Measurements from ENCODE around the gene SSR3.

The SSR3 gene

DNA sequence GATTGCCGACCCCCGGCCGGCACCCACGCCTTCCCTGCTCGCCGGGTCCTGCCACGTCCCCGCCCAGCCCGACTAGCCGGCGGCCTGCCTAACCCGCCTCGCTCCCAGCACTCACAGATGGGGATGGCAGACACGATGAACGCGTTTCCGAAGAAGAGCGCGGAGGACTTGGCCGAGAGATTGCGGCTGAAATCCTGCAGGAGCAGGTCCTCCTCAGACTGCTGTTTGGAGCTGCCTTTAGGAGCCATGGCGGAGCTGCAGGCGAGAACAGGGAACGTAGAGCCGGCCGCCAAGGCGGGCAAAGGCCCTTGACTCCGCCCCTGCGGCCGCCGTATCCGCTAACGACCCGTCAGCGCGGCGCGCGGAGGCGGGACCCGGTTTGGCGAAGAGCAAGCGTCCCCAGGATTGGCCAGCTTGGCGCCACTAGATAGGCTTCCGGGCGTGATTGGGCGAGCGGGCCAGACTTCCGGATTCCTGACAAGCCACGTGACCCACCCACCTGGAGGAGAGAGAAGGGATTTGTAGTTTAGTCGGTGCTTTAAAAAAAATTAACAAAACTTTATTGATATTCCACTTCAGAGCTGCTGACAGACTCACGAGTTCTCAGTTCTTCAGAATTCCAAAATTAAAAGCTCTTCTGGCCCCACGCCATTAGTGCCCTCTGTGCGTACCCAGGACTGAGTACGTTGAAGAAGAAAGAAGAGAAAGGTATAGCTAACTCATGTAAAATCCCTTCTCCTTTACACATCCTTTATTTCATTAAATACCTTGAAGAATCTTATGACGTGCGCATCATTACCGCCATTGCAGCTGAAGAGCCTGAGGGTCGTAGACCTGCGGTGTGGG is at the start of gene SSR3 (continued):
- TF ChIP-seq, protein P1, sequence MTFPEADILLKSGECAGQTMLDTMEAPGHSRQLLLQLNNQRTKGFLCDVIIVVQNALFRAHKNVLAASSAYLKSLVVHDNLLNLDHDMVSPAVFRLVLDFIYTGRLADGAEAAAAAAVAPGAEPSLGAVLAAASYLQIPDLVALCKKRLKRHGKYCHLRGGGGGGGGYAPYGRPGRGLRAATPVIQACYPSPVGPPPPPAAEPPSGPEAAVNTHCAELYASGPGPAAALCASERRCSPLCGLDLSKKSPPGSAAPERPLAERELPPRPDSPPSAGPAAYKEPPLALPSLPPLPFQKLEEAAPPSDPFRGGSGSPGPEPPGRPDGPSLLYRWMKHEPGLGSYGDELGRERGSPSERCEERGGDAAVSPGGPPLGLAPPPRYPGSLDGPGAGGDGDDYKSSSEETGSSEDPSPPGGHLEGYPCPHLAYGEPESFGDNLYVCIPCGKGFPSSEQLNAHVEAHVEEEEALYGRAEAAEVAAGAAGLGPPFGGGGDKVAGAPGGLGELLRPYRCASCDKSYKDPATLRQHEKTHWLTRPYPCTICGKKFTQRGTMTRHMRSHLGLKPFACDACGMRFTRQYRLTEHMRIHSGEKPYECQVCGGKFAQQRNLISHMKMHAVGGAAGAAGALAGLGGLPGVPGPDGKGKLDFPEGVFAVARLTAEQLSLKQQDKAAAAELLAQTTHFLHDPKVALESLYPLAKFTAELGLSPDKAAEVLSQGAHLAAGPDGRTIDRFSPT (tag by site-specific recombination; IDR thresholded peaks at IDR 0.05): no peak
- TF ChIP-seq ZNF10 (tag by site-specific recombination; IDR thresholded peaks at IDR 0.05): no peak
- TF ChIP-seq GFI1B (tag by site-specific recombination; IDR thresholded peaks at IDR 0.05): no peak
- no peak for TF ChIP-seq WT1 (tag by site-specific recombination; IDR thresholded peaks at IDR 0.05)
- TF ChIP-seq, protein P2, sequence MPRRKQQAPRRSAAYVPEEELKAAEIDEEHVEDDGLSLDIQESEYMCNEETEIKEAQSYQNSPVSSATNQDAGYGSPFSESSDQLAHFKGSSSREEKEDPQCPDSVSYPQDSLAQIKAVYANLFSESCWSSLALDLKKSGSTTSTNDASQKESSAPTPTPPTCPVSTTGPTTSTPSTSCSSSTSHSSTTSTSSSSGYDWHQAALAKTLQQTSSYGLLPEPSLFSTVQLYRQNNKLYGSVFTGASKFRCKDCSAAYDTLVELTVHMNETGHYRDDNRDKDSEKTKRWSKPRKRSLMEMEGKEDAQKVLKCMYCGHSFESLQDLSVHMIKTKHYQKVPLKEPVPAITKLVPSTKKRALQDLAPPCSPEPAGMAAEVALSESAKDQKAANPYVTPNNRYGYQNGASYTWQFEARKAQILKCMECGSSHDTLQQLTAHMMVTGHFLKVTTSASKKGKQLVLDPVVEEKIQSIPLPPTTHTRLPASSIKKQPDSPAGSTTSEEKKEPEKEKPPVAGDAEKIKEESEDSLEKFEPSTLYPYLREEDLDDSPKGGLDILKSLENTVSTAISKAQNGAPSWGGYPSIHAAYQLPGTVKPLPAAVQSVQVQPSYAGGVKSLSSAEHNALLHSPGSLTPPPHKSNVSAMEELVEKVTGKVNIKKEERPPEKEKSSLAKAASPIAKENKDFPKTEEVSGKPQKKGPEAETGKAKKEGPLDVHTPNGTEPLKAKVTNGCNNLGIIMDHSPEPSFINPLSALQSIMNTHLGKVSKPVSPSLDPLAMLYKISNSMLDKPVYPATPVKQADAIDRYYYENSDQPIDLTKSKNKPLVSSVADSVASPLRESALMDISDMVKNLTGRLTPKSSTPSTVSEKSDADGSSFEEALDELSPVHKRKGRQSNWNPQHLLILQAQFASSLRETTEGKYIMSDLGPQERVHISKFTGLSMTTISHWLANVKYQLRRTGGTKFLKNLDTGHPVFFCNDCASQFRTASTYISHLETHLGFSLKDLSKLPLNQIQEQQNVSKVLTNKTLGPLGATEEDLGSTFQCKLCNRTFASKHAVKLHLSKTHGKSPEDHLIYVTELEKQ (tag by site-specific recombination; IDR thresholded peaks at IDR 0.05; ENCODE audit: borderline replicate concordance): no peak
- no peak for TF ChIP-seq ZNF792 (tag by site-specific recombination; IDR thresholded peaks at IDR 0.05)
- no peak for TF ChIP-seq GLIS1 (tag by site-specific recombination; IDR thresholded peaks at IDR 0.05)
- peak; percentile 75 for TF ChIP-seq KLF8 (tag by site-specific recombination; IDR thresholded peaks at IDR 0.05)
- TF ChIP-seq, protein P3, sequence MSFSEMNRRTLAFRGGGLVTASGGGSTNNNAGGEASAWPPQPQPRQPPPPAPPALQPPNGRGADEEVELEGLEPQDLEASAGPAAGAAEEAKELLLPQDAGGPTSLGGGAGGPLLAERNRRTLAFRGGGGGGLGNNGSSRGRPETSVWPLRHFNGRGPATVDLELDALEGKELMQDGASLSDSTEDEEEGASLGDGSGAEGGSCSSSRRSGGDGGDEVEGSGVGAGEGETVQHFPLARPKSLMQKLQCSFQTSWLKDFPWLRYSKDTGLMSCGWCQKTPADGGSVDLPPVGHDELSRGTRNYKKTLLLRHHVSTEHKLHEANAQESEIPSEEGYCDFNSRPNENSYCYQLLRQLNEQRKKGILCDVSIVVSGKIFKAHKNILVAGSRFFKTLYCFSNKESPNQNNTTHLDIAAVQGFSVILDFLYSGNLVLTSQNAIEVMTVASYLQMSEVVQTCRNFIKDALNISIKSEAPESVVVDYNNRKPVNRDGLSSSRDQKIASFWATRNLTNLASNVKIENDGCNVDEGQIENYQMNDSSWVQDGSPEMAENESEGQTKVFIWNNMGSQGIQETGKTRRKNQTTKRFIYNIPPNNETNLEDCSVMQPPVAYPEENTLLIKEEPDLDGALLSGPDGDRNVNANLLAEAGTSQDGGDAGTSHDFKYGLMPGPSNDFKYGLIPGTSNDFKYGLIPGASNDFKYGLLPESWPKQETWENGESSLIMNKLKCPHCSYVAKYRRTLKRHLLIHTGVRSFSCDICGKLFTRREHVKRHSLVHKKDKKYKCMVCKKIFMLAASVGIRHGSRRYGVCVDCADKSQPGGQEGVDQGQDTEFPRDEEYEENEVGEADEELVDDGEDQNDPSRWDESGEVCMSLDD (tag by site-specific recombination; IDR thresholded peaks at IDR 0.05): no peak
- TF ChIP-seq ZNF600 (tag by site-specific recombination; IDR thresholded peaks at IDR 0.05): peak; percentile 47
- TF ChIP-seq, protein P4, sequence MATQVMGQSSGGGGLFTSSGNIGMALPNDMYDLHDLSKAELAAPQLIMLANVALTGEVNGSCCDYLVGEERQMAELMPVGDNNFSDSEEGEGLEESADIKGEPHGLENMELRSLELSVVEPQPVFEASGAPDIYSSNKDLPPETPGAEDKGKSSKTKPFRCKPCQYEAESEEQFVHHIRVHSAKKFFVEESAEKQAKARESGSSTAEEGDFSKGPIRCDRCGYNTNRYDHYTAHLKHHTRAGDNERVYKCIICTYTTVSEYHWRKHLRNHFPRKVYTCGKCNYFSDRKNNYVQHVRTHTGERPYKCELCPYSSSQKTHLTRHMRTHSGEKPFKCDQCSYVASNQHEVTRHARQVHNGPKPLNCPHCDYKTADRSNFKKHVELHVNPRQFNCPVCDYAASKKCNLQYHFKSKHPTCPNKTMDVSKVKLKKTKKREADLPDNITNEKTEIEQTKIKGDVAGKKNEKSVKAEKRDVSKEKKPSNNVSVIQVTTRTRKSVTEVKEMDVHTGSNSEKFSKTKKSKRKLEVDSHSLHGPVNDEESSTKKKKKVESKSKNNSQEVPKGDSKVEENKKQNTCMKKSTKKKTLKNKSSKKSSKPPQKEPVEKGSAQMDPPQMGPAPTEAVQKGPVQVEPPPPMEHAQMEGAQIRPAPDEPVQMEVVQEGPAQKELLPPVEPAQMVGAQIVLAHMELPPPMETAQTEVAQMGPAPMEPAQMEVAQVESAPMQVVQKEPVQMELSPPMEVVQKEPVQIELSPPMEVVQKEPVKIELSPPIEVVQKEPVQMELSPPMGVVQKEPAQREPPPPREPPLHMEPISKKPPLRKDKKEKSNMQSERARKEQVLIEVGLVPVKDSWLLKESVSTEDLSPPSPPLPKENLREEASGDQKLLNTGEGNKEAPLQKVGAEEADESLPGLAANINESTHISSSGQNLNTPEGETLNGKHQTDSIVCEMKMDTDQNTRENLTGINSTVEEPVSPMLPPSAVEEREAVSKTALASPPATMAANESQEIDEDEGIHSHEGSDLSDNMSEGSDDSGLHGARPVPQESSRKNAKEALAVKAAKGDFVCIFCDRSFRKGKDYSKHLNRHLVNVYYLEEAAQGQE (tag by site-specific recombination; IDR thresholded peaks at IDR 0.05): no peak
- TF ChIP-seq MEIS1 (CRISPR knock-in tag; IDR thresholded peaks at IDR 0.05; ENCODE audit: borderline replicate concordance): no peak
- TF ChIP-seq KLF7 (tag by site-specific recombination; IDR thresholded peaks at IDR 0.05; ENCODE audit: borderline replicate concordance): no peak
- TF ChIP-seq YY2 (tag by site-specific recombination; IDR thresholded peaks at IDR 0.05): peak; percentile 39; the same call in 1 of the 2 replicates
- no peak for TF ChIP-seq ZNF664 (tag by site-specific recombination; IDR thresholded peaks at IDR 0.05)
- peak; percentile 81 for TF ChIP-seq ZEB2 (tag by site-specific recombination; IDR thresholded peaks at IDR 0.05)
- peak; percentile 99 for TF ChIP-seq ZNF335 (tag by site-specific recombination; conservative IDR thresholded peaks at IDR 0.05)
- TF ChIP-seq, protein P5, sequence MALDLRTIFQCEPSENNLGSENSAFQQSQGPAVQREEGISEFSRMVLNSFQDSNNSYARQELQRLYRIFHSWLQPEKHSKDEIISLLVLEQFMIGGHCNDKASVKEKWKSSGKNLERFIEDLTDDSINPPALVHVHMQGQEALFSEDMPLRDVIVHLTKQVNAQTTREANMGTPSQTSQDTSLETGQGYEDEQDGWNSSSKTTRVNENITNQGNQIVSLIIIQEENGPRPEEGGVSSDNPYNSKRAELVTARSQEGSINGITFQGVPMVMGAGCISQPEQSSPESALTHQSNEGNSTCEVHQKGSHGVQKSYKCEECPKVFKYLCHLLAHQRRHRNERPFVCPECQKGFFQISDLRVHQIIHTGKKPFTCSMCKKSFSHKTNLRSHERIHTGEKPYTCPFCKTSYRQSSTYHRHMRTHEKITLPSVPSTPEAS (tag by site-specific recombination; IDR thresholded peaks at IDR 0.05): no peak
- no peak for TF ChIP-seq ZSCAN30 (tag by site-specific recombination; IDR thresholded peaks at IDR 0.05)
- TF ChIP-seq, protein P6, sequence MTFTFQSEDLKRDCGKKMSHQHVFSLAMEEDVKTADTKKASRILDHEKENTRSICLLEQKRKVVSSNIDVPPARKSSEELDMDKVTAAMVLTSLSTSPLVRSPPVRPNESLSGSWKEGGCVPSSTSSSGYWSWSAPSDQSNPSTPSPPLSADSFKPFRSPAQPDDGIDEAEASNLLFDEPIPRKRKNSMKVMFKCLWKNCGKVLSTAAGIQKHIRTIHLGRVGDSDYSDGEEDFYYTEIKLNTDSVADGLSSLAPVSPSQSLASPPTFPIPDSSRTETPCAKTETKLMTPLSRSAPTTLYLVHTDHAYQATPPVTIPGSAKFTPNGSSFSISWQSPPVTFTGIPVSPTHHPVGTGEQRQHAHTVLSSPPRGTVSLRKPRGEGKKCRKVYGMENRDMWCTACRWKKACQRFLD (tag by site-specific recombination; IDR thresholded peaks at IDR 0.05): no peak
- TF ChIP-seq TCF7L2 (IDR thresholded peaks at IDR 0.05; ENCODE audit: borderline replicate concordance, low read depth, low read length): peak; percentile 58; the same call in 1 of the 2 replicates
- TF ChIP-seq ZNF510 (tag by site-specific recombination; IDR thresholded peaks at IDR 0.05; ENCODE audit: insufficient replicate concordance): no peak
- TF ChIP-seq, protein P7, sequence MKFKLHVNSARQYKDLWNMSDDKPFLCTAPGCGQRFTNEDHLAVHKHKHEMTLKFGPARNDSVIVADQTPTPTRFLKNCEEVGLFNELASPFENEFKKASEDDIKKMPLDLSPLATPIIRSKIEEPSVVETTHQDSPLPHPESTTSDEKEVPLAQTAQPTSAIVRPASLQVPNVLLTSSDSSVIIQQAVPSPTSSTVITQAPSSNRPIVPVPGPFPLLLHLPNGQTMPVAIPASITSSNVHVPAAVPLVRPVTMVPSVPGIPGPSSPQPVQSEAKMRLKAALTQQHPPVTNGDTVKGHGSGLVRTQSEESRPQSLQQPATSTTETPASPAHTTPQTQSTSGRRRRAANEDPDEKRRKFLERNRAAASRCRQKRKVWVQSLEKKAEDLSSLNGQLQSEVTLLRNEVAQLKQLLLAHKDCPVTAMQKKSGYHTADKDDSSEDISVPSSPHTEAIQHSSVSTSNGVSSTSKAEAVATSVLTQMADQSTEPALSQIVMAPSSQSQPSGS (tag by site-specific recombination; IDR thresholded peaks at IDR 0.05; ENCODE audit: low read depth): no peak
